ENCODE results near the gene ZSCAN4. TPM values are rescaled to one million over a fixed set of nuclear protein-coding genes. Genes with fewer than 3 reads are reported as not detected.
A peak's percentile ranks its signal among the peaks of the same experiment; 100 is the strongest.

Gene ZSCAN4
- total RNA-seq, 1 donor from 2014 or later = not detected

DNA sequence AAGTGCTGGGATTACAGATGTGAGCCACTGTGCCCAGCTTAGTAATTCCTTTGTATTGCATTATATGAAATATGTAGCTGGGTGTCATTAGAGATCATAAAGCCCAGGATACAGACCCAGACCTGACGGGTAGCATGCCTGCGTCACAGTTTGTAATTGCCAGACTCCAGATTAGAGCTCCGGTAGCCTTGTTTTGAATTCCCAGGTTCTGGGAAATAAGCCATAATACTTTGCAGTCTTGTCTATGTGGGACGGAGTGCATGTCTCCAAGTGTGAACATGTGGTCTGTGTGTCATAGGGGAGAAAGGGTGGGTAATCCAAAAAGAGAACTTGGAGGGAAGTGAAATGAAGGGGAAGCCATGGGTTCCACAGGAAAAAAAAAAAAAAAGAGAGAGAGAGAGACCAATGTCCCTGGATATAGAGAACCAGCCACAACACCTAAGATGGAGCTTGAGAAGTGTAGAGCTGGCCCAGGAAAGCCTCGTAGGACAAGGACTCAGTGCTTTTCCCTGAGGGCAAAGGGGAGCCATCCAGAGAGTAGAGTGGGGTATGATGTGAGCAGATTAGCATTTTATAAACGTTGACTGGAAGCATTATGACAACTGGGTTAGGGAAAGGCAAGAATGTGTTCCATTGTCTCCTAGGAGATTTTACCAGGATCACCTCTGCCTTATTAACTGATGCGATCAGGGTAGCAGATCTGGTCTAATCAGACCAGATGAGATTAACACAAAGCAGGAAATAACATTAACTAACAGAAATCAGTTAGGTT is 2.6 kb downstream of the ZSCAN4 start:
- no peak for DNase-seq (ENCODE audit: low spot score)
- ATAC-seq = no peak
- intact Hi-C loops (cut with DNase I) = no loop called here

DNA sequence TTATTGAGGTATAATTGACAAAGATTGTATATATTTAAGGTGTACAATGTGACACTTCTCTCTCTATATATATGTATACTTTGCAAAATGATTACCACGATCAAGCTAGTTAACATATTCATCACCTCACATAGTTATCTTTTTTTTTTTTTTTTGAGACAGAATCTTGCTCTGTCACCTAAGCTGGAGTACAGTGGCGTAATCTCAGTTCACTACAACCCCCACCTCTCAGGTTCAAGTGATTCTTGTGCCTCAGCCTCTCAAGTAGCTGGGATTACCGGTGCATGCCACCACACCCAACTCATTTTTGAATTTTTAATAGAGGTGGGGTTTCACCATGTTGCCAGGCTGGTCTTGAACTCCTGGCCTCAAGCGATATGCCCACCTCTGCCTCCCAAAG is 3.7 kb downstream of the ZSCAN4 start:
- no peak for ATAC-seq
- intact Hi-C loops (cut with DNase I) = no loop called here
- DNase-seq (ENCODE audit: low spot score) = no peak

DNA sequence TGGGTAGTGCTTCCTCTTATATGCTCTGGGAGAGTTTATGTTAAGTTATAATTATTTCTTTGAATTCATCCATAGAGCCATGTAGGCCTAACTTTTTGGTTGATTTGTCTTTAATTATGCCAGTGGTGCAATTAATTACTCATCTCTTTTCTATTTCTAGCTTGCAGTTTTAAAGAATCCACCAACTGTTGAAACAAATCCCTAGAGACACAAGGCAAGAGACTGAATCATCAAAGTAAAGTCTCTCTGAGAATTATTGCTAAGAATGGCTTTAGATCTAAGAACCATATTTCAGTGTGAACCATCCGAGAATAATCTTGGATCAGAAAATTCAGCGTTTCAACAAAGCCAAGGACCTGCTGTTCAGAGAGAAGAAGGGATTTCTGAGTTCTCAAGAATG is 7.1 kb downstream of the ZSCAN4 start:
- intact Hi-C loops (cut with DNase I) = no loop called here
- ATAC-seq = no peak

DNA sequence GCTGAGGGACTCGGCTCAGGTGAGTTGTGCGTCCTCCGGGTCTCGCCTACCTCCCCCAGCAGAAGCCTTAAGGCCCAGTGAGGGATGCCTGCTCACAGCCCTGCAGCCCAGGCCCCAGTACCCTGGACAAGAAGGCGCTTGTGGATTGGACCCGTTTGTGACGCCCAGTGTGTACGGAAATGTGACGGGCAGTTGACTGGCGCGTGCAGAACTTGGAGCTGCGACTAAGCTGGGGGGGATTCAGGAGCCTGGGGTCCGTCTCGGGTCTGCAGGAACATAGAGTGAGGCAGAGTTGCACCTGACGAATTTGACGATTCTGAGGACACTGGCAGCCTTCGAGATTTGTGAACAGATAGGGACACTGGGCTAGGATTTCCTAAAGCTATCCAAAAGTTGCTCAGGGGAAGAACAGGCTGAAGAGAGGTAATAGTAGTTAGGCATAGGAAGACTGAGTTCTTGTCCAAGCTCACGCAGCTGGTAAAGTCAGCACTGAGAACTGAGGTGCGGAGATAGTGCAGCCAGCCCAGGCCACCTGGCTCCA is 13.6 kb downstream of the ZSCAN4 start:
- intact Hi-C loops (cut with DNase I) = no loop called here
- no peak for ATAC-seq
- no peak for DNase-seq (ENCODE audit: low spot score)

More for the DNA sequence above, 7.1 kb downstream of the ZSCAN4 start:
- no peak for DNase-seq (ENCODE audit: low spot score)

DNA sequence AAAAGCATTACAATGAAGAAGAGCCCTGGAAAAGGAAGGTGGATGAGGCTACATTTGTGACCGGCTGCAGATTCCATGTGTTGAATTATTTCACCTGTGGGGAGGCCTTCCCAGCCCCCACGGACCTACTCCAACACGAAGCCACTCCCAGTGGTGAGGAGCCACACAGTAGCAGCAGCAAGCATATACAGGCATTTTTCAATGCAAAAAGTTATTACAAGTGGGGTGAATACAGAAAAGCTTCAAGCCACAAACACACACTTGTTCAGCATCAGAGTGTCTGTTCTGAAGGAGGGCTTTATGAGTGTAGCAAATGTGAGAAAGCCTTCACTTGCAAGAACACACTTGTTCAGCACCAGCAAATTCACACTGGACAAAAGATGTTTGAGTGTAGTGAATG is 18.0 kb downstream of the ZSCAN4 start:
- ATAC-seq (no peak), DNase-seq (ENCODE audit: low spot score) (no peak)
- intact Hi-C loops (cut with DNase I) = no loop called here

DNA sequence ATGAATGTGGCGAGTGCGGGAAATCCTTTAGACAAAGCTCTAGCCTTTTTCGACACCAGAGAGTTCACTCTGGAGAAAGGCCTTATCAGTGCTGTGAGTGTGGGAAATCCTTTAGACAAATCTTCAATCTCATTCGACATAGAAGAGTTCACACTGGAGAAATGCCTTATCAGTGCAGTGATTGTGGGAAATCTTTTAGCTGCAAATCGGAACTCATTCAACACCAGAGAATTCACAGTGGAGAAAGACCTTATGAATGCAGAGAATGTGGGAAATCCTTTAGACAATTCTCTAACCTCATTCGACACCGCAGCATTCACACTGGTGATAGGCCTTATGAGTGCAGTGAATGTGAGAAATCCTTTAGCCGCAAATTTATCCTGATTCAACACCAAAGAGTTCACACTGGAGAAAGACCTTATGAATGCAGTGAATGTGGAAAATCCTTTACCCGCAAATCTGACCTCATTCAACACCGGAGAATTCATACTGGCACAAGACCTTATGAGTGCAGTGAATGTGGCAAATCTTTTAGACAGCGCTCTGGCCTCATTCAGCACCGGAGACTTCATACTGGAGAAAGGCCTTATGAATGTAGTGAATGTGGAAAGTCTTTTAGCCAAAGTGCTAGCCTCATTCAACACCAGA is 18.8 kb downstream of the ZSCAN4 start:
- DNase-seq (ENCODE audit: low spot score) = no peak
- intact Hi-C loops (cut with DNase I) = no loop called here
- ATAC-seq = no peak

DNA sequence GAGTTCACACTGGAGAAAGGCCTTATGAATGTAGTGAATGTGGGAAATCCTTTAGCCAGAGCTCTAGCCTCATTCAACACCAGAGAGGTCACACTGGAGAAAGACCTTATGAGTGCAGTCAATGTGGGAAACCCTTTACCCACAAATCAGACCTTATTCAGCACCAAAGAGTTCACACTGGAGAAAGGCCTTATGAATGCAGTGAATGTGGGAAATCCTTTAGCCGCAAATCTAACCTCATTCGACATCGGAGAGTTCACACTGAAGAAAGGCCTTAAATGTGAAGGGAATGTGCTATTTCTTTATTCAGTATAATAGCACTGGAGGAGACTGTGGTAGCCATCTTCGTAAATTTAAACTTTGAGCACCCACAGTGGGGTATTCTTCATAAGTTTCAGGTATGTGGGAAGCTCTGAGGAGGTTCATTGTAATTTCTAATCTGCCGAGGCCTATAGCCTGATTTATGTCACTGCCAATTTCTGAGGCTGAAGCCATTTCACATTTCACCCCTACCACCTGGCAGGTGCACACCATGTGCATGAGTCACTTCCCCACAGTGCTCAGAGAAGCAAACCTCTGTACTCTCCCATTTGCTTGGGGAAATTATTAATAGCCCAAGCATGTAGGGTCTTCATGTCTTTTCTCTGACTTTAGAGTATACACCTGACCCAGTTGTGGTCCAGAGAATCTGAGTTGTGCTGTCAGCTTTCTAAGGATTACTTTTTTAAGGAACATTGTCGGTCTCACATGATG is 19.5 kb downstream of the ZSCAN4 start:
- no peak for ATAC-seq
- intact Hi-C loops (cut with DNase I) = no loop called here
- DNase-seq (ENCODE audit: low spot score) = no peak

DNA sequence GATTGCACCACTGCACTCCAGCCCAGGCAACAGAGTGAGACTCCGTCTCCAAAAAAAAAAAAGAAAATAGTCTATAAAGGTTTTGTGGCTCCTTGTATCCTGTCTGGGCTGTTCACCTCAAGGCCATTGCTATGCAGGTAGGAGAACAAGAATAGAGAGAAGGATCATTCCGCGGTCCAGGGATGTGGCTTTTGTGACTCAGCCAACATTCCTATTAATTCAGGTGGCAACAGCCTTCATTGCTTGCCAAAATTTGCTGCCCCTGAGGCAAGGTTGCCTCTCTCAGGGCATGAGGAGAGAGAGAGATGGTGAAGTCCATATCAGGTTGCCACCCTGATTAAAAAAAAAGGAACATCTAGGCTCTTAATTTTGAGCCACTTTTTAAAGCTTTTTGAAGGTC is 21.0 kb downstream of the ZSCAN4 start:
- intact Hi-C loops (cut with DNase I) = no loop called here
- ATAC-seq (no peak), DNase-seq (ENCODE audit: low spot score) (no peak)

DNA sequence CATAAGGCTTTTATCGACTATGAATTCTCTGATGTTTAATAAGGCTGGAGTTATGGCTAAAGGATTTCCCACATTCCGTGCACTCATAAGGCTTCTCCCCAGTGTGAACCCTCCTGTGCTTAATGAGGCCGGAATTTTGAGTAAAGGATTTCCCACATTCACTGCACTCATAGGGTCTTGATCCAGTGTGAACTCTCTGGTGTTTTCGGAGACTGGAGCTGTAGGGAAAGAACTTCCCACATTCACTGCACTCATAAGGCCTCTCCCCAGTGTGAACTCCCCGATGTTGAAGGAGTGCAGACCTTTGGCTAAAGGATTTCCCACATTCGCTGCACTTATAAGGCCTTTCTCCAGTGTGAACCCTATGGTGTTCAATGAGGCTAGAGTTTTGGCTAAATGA is 32.9 kb downstream of the ZSCAN4 start:
- intact Hi-C loops (cut with DNase I) = no loop called here
- no peak for ATAC-seq
- no peak for DNase-seq (ENCODE audit: low spot score)

DNA sequence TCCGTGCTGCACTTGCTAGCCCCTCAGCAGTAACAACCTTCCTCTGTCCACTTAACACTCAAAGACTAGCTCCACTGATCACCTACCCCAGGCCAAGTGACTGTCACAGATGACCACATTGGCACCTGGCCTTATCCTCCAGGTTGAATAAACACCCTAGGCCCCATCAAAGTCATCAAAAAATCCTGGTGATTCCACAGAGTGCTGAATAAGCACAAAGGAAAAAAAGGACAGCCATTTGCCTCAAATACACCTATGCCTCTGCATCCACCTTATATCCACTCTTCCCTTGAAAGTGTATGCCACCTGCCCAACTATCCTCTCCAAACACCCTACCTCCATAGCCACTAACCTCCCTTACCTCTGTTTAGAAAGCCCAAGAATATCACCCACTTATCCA is 37.6 kb downstream of the ZSCAN4 start:
- intact Hi-C loops (cut with DNase I) = no loop called here
- ATAC-seq (no peak), DNase-seq (ENCODE audit: low spot score) (no peak)

DNA sequence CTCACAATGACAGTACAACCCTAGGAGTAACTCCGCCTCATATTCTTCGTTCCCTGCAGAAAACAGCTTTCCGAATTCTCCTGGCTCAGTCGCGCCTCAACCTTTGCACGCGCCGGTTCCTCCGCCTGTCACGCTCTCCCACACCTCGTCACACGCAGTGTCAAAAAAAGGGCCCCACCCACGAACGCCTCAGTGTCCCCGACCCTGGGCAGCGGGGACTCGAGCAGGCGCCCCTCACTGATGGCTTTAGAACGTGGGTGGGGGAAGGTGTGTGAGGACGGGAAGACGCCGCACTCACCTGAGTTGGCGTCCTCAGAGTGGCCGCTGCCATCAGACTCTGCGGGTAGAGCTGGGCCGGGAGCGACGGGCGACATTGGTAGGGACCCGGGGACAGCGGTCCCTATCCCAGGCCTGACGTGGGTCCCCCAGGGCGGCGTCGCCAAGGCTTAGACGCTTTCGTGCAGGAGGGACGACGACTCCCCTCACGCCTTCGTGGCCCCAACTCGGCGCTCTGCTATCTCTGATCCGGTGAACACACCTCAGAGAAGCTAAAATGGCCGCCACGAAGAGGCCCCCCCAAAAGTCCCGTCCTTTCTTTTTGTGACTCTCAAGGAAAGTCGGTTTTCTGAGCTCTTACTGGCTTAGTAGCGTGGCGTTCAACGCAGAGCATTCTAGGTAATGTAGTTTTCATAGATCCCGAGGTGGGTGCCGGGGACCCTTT is 40.1 kb downstream of the ZSCAN4 start, which contains the start of gene ZNF154:
TSS of gene ZNF154 (minus strand) at position 564 of the 721 bp plus-strand sequence. CDS start at position 331, 233 bp downstream.
- intact Hi-C loops (cut with DNase I) = no loop called here
- ATAC-seq = peak; percentile 22

DNA sequence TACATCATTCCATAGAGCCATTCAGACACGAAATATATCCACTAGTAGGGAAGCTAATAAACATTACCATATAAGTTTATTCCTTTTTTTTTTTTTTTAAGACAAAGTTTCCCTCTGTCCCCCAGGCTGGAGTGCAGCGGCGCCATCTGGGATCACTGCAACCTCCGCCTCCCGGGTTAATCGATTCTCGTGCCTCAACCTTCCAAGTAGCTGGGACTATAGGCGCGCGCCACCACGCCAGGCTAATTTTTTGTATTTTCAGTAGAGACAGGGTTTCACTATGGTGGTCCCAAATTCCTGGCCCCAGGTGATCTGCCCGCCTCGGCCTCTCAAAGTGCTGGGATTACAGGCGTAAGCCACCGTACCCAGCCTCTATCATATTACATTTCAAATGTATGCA is 40.9 kb downstream of the ZSCAN4 start:
- DNase-seq (ENCODE audit: low spot score) = no peak
- intact Hi-C loops (cut with DNase I) = loop anchor here (10.0 kb wide), 1 partner anchor 1515 kb away; the partner anchor contains the start of gene ZSCAN5B
- no peak for ATAC-seq

More for the DNA sequence above, 40.1 kb downstream of the ZSCAN4 start, which contains the start of gene ZNF154:
- DNase-seq (ENCODE audit: low spot score) = no peak

DNA sequence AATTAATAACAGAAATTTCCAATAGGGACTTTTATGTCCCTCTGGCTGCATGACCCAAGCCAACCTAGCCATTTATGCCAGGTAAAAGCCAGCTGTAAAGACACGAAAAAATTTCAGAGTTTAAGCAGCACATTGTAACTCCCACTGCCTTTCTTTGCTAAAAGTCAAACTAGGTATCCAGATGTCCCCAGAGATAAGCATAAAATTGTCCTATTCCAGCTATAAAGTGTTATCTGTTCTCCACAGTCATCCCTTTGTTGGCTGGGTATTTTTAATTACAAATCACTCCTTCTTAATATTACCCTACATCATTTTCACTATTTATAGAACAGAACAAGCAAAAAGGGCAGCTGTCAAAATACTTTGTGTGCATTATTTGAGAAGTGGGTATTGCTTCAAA is 43.5 kb downstream of the ZSCAN4 start:
- intact Hi-C loops (cut with DNase I) = loop anchor here (10.0 kb wide), 1 partner anchor 1517 kb away; the partner anchor contains the start of gene ZSCAN5B
- ATAC-seq (no peak), DNase-seq (ENCODE audit: low spot score) (no peak)

DNA sequence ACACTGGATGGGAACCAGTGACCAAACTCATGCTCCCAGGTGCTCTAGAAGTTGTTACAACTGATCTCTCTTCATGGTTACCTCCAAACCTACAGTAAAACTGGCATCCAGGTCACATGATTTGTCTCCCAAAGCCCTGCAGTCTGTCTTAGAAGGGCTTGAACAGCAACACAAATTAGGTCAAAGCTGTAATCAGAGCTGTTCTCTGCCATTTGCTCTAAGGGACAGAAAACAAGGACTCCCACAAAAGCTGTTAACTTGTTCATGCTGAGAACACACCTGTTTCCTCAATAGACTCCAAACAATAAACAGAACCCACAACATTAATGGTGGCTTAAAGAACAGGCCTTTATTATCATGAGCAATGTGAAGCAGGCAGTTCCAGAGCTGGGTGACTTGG is 50.7 kb downstream of the ZSCAN4 start:
- intact Hi-C loops (cut with DNase I) = loop anchor here (5.0 to 10.0 kb wide), 2 partner anchors 1525 to 1932 kb away; partner anchors contain the start of gene ZSCAN5B
- no peak for DNase-seq (ENCODE audit: low spot score)
- no peak for ATAC-seq

DNA sequence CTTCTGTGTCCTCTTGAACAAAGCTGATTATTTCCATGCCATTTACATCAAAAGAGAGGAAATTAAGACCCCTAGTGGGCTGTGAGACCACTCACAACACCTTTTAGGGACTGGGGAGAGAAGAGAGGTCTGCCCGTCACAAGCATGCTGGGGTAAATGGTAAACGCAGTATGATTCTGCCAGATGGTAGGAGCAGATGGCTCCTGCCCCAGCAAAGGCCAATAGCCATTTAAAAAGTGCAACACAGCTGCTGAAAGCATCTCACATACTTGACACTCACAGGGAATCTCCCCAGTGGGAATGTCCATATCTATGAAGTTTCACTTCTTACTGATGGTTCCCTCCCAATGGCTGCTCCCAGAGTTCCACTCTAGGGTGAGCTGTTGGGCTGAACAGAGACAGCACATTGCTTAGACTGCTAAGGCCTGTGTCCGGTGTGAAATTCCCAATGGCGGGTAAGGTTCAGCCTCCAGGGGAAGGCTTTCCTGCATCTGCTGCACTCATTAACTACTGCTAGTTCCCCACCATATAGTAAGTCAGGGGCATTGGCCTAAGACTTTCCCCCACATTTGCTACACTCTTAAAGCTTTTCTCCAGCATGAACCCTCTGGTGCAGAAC is 51.3 kb downstream of the ZSCAN4 start:
- intact Hi-C loops (cut with DNase I) = loop anchor here (5.0 to 10.0 kb wide), 2 partner anchors 1525 to 1933 kb away; partner anchors contain the start of gene ZSCAN5B
- DNase-seq (ENCODE audit: low spot score) (no peak), ATAC-seq (no peak)

DNA sequence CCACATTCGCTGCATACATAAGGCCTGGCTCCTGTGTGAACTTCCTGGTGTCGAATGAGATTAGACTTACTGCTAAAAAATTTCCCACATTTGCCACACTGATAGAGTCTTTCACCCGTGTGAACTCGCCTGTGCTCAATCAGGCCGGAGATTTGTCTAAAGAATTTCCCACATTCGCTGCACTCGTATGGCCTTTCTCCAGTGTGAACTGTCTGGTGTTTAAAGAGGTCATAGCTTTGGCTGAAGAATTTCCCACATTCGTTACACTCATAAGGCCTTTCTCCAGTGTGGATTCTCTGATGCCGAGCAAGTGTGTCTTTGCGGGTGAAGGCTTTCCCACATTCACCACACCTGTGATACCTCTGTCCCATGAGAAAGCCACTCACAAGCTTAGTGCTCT is 52.1 kb downstream of the ZSCAN4 start:
- DNase-seq (ENCODE audit: low spot score) (no peak), ATAC-seq (no peak)
- intact Hi-C loops (cut with DNase I) = no loop called here
